A549 (cell line): ENCODE measurements around the gene EDNRA. TPM values are rescaled to one million over a fixed set of nuclear protein-coding genes. Genes with fewer than 3 reads are reported as not detected.

Experiments
- ATAC-seq, 2 experiments: fragments of 200-7000 bp in 1 of 2; fragments of >200 bp in 1 of 2; cut with Nextera tagmentation in 1 of 2; cut with Tn5 transposase in 1 of 2; 3 replicates each; pipeline versions ENCODE4 v1.8.0 to v1.9.1; 2018 to 2020; ENCODE audit warnings: mild to moderate bottlenecking in 1 of 2, moderate library complexity in 1 of 2
- CTCF ChIA-PET: fragments of 300-600 bp; sonication (Branson Sonifier 250); formaldehyde crosslinking; extraction: SDS; loops from one replicate; lab custom pipeline; 2021; ENCODE audit warnings: antibody characterized with exemption, inconsistent platforms; lab: Yijun Ruan, JAX
- POLR2A ChIA-PET: fragments of 350-600 bp; formaldehyde crosslinking; extraction: SDS; loops from one replicate; lab custom pipeline; 2021; ENCODE audit warnings: antibody characterized with exemption, inconsistent platforms; lab: Yijun Ruan, JAX
- DNase-seq, 2 experiments: peaks; one replicate each; pipeline versions ENCODE4 v3.0.0 to v3.0.0-alpha.2; 2011 to 2016; ENCODE audit warnings: low read depth in 1 of 2, low spot score in 1 of 2
- FAIRE-seq: peaks from 2 replicates; lab custom pipeline; 2011; peaks lifted over from hg19 to GRCh38; lab: Jason Lieb, UNC
- H3K27ac ChIP-seq, 2 experiments: fragments of >200 bp; sonication (Bioruptor Twin); formaldehyde crosslinking; 3 replicates each; pipeline ENCODE4 v1.5.1; 2016 to 2017
- H3K4me1 ChIP-seq: fragments of >200 bp; sonication (Bioruptor Twin); formaldehyde crosslinking; 3 replicates; pipeline ENCODE4 v1.6.1; 2016
- H3K4me2 ChIP-seq: fragments of >200 bp; sonication (Bioruptor Twin); formaldehyde crosslinking; 3 replicates; pipeline ENCODE4 v1.6.1; 2016
- H3K4me3 ChIP-seq: fragments of >200 bp; sonication (Bioruptor Twin); formaldehyde crosslinking; 3 replicates; pipeline ENCODE4 v1.5.1; 2016
- H3K9me3 ChIP-seq: fragments of >200 bp; sonication (Bioruptor Twin); formaldehyde crosslinking; 3 replicates; pipeline ENCODE4 v1.6.1; 2016
- CBX8 ChIP-seq: fragments of 200-600 bp; sonication (generic); IDR thresholded peaks from 2 replicates; pipeline ENCODE4 v1.6.1; 2016
- CEBPB ChIP-seq, 2 experiments: fragments of >200 bp in 1 of 2; sonication (Bioruptor Twin) in 1 of 2; formaldehyde crosslinking in 1 of 2; IDR thresholded peaks; 2 replicates each; pipeline ENCODE4 v1.6.1; 2012 to 2016
- CHD2 ChIP-seq: fragments of 150-350 bp; IDR thresholded peaks from 2 replicates; pipeline ENCODE4 v1.6.1; 2014; ENCODE audit warnings: low read length; ENCODE audit not compliant: partially characterized antibody
- CHD4 ChIP-seq: fragments of 200-600 bp; sonication (generic); IDR thresholded peaks from 2 replicates; pipeline ENCODE4 v1.6.1; 2016; ENCODE audit warnings: antibody characterized with exemption, mild to moderate bottlenecking, borderline replicate concordance
- E2F6 ChIP-seq: IDR thresholded peaks from 2 replicates; pipeline ENCODE4 v1.6.1; 2012; ENCODE audit warnings: low read depth, borderline replicate concordance
- EHF ChIP-seq: fragments of 250-450 bp; sonication (Bioruptor Pico); IDR thresholded peaks from 2 replicates; pipeline ENCODE4 v1.5.0; 2020; ENCODE audit warnings: mild to moderate bottlenecking
- ESRRA ChIP-seq: fragments of 150-350 bp; IDR thresholded peaks from 2 replicates; pipeline ENCODE4 v1.6.1; 2014; ENCODE audit warnings: mild to moderate bottlenecking, low read length, borderline replicate concordance
- GATA3 ChIP-seq: IDR thresholded peaks from 2 replicates; pipeline ENCODE4 v1.6.1; 2012; ENCODE audit warnings: borderline replicate concordance
- KDM5A ChIP-seq: fragments of 200-600 bp; sonication (generic); IDR thresholded peaks from 2 replicates; pipeline ENCODE4 v1.6.1; 2016; ENCODE audit warnings: antibody characterized with exemption, mild to moderate bottlenecking
- MYC ChIP-seq: IDR thresholded peaks from 2 replicates; pipeline ENCODE4 v1.6.1; 2012; ENCODE audit warnings: mild to moderate bottlenecking, inconsistent platforms, low read length, improper control_type of control experiment, borderline replicate concordance
- NR3C1 ChIP-seq: fragments of >200 bp; sonication (Bioruptor Twin); formaldehyde crosslinking; IDR thresholded peaks from 3 replicates; pipeline ENCODE4 v1.6.1; 2017
- PBX3 ChIP-seq: IDR thresholded peaks from 2 replicates; pipeline ENCODE4 v1.6.1; 2012
- PHF8 ChIP-seq: fragments of 200-600 bp; sonication (generic); IDR thresholded peaks from 2 replicates; pipeline ENCODE4 v1.6.1; 2016; ENCODE audit warnings: low read depth, mild to moderate bottlenecking, antibody characterized with exemption, moderate library complexity, borderline replicate concordance
- POLR2A ChIP-seq: IDR thresholded peaks from 2 replicates; pipeline ENCODE4 v1.6.1; 2012; ENCODE audit warnings: mild to moderate bottlenecking, low read length
- RAD21 ChIP-seq, 2 experiments: fragments of >200 bp in 1 of 2; sonication (Bioruptor Twin) in 1 of 2; formaldehyde crosslinking in 1 of 2; IDR thresholded peaks in 1 of 2; conservative IDR thresholded peaks in 1 of 2; 2 replicates in 1 of 2; 3 replicates in 1 of 2; pipeline ENCODE4 v1.6.1; 2012 to 2018; ENCODE audit warnings: inconsistent platforms in 1 of 2
- RARB ChIP-seq: fragments of 250-450 bp; sonication (Bioruptor Pico); IDR thresholded peaks from 2 replicates; pipeline ENCODE4 v1.8.0; 2021; ENCODE audit warnings: mild to moderate bottlenecking, moderate library complexity
- RCOR1 ChIP-seq: fragments of 150-350 bp; IDR thresholded peaks from 2 replicates; pipeline ENCODE4 v1.6.1; 2014; ENCODE audit warnings: antibody characterized with exemption, low read length, low read depth
- RNF2 ChIP-seq: fragments of 200-600 bp; sonication (generic); IDR thresholded peaks from 2 replicates; pipeline ENCODE4 v1.6.1; 2016; ENCODE audit warnings: low read depth, mild to moderate bottlenecking, antibody characterized with exemption, moderate library complexity, borderline replicate concordance
- SMC3 ChIP-seq: fragments of >200 bp; sonication (Bioruptor Twin); formaldehyde crosslinking; IDR thresholded peaks from 3 replicates; pipeline ENCODE4 v1.6.1; 2018; ENCODE audit warnings: inconsistent platforms
- SREBF2 ChIP-seq: fragments of 450-650 bp; IDR thresholded peaks from 2 replicates; pipeline ENCODE4 v1.6.1; 2014; ENCODE audit warnings: mild to moderate bottlenecking, moderate library complexity
- TFCP2L1 ChIP-seq: fragments of 250-450 bp; sonication (Bioruptor Pico); IDR thresholded peaks from 2 replicates; pipeline ENCODE4 v1.5.0; 2021; ENCODE audit warnings: mild to moderate bottlenecking
- TP53 ChIP-seq: fragments of 250-450 bp; sonication (Bioruptor Pico); IDR thresholded peaks from 2 replicates; pipeline ENCODE4 v1.5.0; 2021; ENCODE audit warnings: mild to moderate bottlenecking, moderate library complexity
- ZC3H11A ChIP-seq: fragments of 450-650 bp; IDR thresholded peaks from 2 replicates; pipeline ENCODE4 v1.6.1; 2014; ENCODE audit warnings: antibody characterized with exemption, mild to moderate bottlenecking
- ZSCAN20 ChIP-seq: fragments of 250-450 bp; sonication (Bioruptor Pico); IDR thresholded peaks from 2 replicates; pipeline ENCODE4 v1.8.0; 2022; ENCODE audit warnings: mild to moderate bottlenecking, moderate library complexity
- WGBS: methylation state at CpG from one replicate; pipeline ENCODE4 v1.1.6; 2017; ENCODE audit errors: missing lambda C conversion rate; 5-methylcytosine and 5-hydroxymethylcytosine counted together
- polyA plus RNA-seq, 4 experiments: library from polyadenylated mRNA; depleted of rRNA in 3 of 4; stranded (reverse); fragments of >200 nt; fragmentation: RNase III in 1 of 4; extraction: RNeasy Plus Mini Kit Qiagen cat#74134 plus additional on column Dnase treatment in 1 of 4; gene quantifications; 2 replicates in 3 of 4; 3 replicates in 1 of 4; pipeline ENCODE4 v1.2.3, GENCODE V29; 2011 to 2017

EDNRA gene
- polyA plus RNA-seq, 2 of the 4 experiments (the other 2 are of a cell fraction) = 0.09 to 0.40 TPM

- POLR2A ChIA-PET = no interaction called here
- no peaks in the 10 kb centered on the region for H3K4me1 ChIP-seq
- DNase-seq = no peak
- H3K4me2 ChIP-seq = no peak overlapping the region
- no peak overlapping the region for H3K27ac ChIP-seq
- no peak for FAIRE-seq
- no peak for TF ChIP-seq TFCP2L1 (CRISPR knock-in tag)
- TF ChIP-seq RAD21 (conservative IDR thresholded peaks at IDR 0.05 in 1 of 2, IDR thresholded peaks at IDR 0.05 in 1 of 2) = no peak
- no peak for TF ChIP-seq GATA3
- no peak for TF ChIP-seq RARB (CRISPR knock-in tag)
- no peak for TF ChIP-seq MYC
- no peak for TF ChIP-seq CEBPB (IDR thresholded peaks at IDR 0.05)
- ATAC-seq = no peak
- CTCF ChIA-PET = no interaction called here
- no peak overlapping the region for H3K4me3 ChIP-seq
- no peaks in the 10 kb centered on the region for H3K9me3 ChIP-seq
- 14% methylated on average over 2 of the region's 2 CpGs for WGBS
Measured at GRCh38 chr4:147532896-147533295, 52.0 kb downstream of the EDNRA start.

- TF ChIP-seq NR3C1 (no peak), CEBPB (IDR thresholded peaks at IDR 0.05) (no peak), SMC3 (no peak), POLR2A (no peak), KDM5A (no peak), CHD2 (no peak), ESRRA (no peak)
- ChIA-PET POLR2A (no interaction called here), CTCF (no interaction called here)
- no peak for DNase-seq
- no peak for FAIRE-seq
- no peak for ATAC-seq
- Histone ChIP-seq H3K4me1 (no peaks in the 10 kb centered on the region), H3K4me3 (no peak overlapping the region), H3K9me3 (no peaks in the 10 kb centered on the region), H3K4me2 (no peak overlapping the region), H3K27ac (no peak overlapping the region)
- WGBS = 9% methylated on average over 1 of the region's 1 CpG
Measured at GRCh38 chr4:147533331-147533730, 52.4 kb downstream of the EDNRA start.

- FAIRE-seq (no peak), DNase-seq (no peak), ATAC-seq (no peak)
Measured at GRCh38 chr4:147535124-147535523, 54.2 kb downstream of the EDNRA start.

GRCh38 chr4:147538711-147539110 lies 57.8 kb downstream of the EDNRA start:
- DNase-seq = no peak
- Histone ChIP-seq H3K4me2 (no peak overlapping the region), H3K4me3 (no peak overlapping the region)
- CTCF ChIA-PET = interaction anchor here (1.4 kb wide), 1 partner anchor 51 kb away, joined by 5 read pairs; no protein-coding TSS in a partner anchor
- WGBS = 53% methylated on average over 3 of the region's 3 CpGs
- POLR2A ChIA-PET = interaction anchor here (0.6 kb wide), 1 partner anchor 9 kb away, joined by 4 read pairs; no protein-coding TSS in a partner anchor
- FAIRE-seq = no peak
- TF ChIP-seq RNF2 = no peak
- TF ChIP-seq, all 56 proteins: peak for 0
- no peak for ATAC-seq
- no peaks in the 10 kb centered on the region for H3K4me1 ChIP-seq
- H3K9me3 ChIP-seq = no peaks in the 10 kb centered on the region
- H3K27ac ChIP-seq = no peak overlapping the region

More at GRCh38 chr4:147535124-147535523, 54.2 kb downstream of the EDNRA start:
- ChIA-PET CTCF (interaction anchor here (0.6 to 1.8 kb wide), 4 partner anchors 10 to 288 kb away, joined by 3 to 7 read pairs (median 4); no protein-coding TSS in a partner anchor), POLR2A (no interaction called here)
- Histone ChIP-seq H3K4me3 (no peak overlapping the region), H3K4me2 (no peak overlapping the region), H3K27ac (no peak overlapping the region), H3K9me3 (no peaks in the 10 kb centered on the region), H3K4me1 (no peaks in the 10 kb centered on the region)
- TF ChIP-seq PBX3 (no peak), ZC3H11A (no peak), SREBF2 (no peak), PHF8 (no peak), RCOR1 (no peak), E2F6 (no peak), TP53 (CRISPR knock-in tag) (no peak), GATA3 (no peak), CBX8 (no peak), ZSCAN20 (CRISPR knock-in tag) (no peak), CHD4 (no peak), RNF2 (no peak), EHF (CRISPR knock-in tag) (no peak)
- WGBS = 62% methylated on average over 6 of the region's 6 CpGs
